ENCODE measurements around the gene MYH7B. TPM values are rescaled to one million over a fixed set of nuclear protein-coding genes. Genes with fewer than 3 reads are reported as not detected.
A peak's percentile ranks its signal among the peaks of the same experiment; 100 is the strongest.

Gene MYH7B
- total RNA-seq, result under 0.01 and 0.61 TPM in 2 replicates

DNA sequence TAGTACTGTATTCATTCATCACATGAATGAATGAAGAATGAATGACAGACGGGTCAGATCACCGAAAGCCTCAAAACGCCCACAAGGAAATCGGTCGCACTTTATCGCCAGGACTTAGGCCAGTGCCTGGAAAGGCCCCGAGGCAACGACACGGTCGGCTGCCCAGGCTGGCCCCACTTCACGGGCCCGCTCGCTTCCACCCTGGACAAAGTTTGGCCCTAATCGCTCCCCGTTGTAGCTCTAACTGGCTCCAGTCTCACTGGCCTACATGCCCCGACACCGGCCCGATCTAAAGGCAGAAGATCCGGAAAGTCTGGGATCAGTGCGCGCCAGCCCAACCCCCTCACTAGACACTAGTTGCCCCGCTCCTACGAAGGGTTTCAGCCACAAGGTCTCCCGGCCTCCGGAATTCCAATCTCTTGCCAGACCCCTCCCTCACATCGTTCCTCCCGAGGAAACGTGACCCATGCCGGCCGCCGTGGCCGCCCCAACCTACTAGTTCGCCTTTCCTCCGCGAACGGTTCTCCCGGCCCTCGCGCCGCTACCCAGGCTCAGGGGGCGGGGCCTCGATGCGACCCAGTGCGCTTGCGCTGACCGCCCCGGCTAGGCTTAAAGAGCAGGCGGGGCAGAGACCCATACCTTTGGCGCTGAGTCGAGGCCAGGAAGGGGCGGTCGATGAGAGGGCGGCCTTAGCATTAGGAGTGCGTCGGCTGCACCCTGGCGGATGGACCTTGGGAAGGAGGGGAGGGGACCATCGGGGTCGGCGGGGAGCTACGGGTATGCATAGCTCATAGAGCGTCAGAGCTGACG, at the start of gene MYH7B, which contains the start of gene GSS:
MYH7B (plus strand) TSS at position 638 of the 810 bp plus-strand sequence. CDS start 22,138 bp downstream, outside the sequence.
GSS (minus strand) TSS at position 576 of the 810 bp plus-strand sequence. CDS start 3,954 bp downstream, outside the sequence.

Small RNAs within 50 kb of the gene (small RNA-seq; reads per million reads assigned to genes)
- gene MIR499A, result 4.6 reads per million, percentile 76 among the genes with 10 or more reads in this experiment

Other genes starting within 250 kb of the MYH7B start
- 11.1 and 13.8 TPM in 2 replicates for gene NCOA6, start 130.2 kb upstream of the MYH7B start, total RNA-seq
- 14.6 and 16.6 TPM in 2 replicates for gene GGT7, start 83.0 kb upstream of the MYH7B start, total RNA-seq
- gene ACSS2, start 79.3 kb upstream of the MYH7B start, total RNA-seq, result 74.3 and 76.7 TPM in 2 replicates
- 57.1 and 60.6 TPM in 2 replicates for gene GSS, start 62 bp upstream of the MYH7B start, total RNA-seq
- 114 TPM in 2 replicates for gene TRPC4AP, start 136.9 kb downstream of the MYH7B start, total RNA-seq
- 33.8 and 37.4 TPM in 2 replicates for gene EDEM2, start 191.5 kb downstream of the MYH7B start, total RNA-seq
- gene PROCR, start 216.2 kb downstream of the MYH7B start, total RNA-seq, result 21.7 and 24.2 TPM in 2 replicates